ENCODE measurements around the gene BCAS1. TPM values are rescaled to one million over a fixed set of nuclear protein-coding genes. Genes with fewer than 3 reads are reported as not detected.

Gene BCAS1
- total RNA-seq, 2 donors from 2014 or later = 32.0 to 58.6 TPM

DNA sequence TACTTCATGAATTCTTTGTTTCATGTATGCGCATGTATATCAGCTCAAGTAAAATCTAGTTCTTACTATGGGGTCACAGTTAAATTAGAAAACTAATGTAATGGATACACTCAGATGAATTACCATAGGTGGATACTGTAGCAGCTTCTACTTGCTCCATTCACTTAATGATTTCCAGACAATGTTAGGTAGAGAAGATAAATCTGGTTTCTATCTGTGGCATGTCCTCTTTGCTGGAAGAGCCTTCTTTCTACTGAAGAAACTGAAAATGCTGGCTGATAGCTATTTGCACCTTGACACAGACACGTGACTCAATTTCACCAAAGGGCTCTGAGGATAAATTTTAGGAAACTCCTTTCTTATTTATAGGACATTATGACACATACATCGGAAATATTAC, 49.5 kb downstream of the BCAS1 start:
- Histone ChIP-seq H3K9me3 (no peaks in the 10 kb centered on the region), H3K36me3 (no peaks in the 10 kb centered on the region), H3K27ac (no peak overlapping the region), H3K27me3 (replicated peaks; ENCODE audit: insufficient read depth) (no peaks in the 10 kb centered on the region), H3K4me1 (replicated peaks) (no peaks in the 10 kb centered on the region), H3K4me3 (no peak overlapping the region)
- WGBS = 94% methylated on average over 3 of the region's 3 CpGs
- no peak for DNase-seq (ENCODE audit: low spot score)
- intact Hi-C loops (cut with DNase I) = no loop called here
- TF ChIP-seq POLR2AphosphoS5 (IDR thresholded peaks at IDR 0.05) (no peak), POLR2A (IDR thresholded peaks at IDR 0.05) (no peak)
- TF ChIP-seq, protein P1, sequence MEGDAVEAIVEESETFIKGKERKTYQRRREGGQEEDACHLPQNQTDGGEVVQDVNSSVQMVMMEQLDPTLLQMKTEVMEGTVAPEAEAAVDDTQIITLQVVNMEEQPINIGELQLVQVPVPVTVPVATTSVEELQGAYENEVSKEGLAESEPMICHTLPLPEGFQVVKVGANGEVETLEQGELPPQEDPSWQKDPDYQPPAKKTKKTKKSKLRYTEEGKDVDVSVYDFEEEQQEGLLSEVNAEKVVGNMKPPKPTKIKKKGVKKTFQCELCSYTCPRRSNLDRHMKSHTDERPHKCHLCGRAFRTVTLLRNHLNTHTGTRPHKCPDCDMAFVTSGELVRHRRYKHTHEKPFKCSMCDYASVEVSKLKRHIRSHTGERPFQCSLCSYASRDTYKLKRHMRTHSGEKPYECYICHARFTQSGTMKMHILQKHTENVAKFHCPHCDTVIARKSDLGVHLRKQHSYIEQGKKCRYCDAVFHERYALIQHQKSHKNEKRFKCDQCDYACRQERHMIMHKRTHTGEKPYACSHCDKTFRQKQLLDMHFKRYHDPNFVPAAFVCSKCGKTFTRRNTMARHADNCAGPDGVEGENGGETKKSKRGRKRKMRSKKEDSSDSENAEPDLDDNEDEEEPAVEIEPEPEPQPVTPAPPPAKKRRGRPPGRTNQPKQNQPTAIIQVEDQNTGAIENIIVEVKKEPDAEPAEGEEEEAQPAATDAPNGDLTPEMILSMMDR (IDR thresholded peaks at IDR 0.05) = no peak

GRCh38 chr20:54020348-54020747, 50.0 kb downstream of the BCAS1 start:
- TF ChIP-seq, protein P1 (IDR thresholded peaks at IDR 0.05) = no peak
- TF ChIP-seq POLR2A (IDR thresholded peaks at IDR 0.05) (no peak), POLR2AphosphoS5 (IDR thresholded peaks at IDR 0.05) (no peak)
- no peaks in the 10 kb centered on the region for H3K4me1 ChIP-seq (replicated peaks)
- H3K4me3 ChIP-seq = no peak overlapping the region
- no peaks in the 10 kb centered on the region for H3K9me3 ChIP-seq
- 89% methylated on average over 7 of the region's 7 CpGs for WGBS
- H3K27me3 ChIP-seq (replicated peaks; ENCODE audit: insufficient read depth) = no peaks in the 10 kb centered on the region
- H3K36me3 ChIP-seq = no peaks in the 10 kb centered on the region
- DNase-seq (ENCODE audit: low spot score) = no peak
- intact Hi-C loops (cut with DNase I) = no loop called here
- no peak overlapping the region for H3K27ac ChIP-seq

- no peaks in the 10 kb centered on the region for H3K4me1 ChIP-seq (replicated peaks)
- WGBS = 83% methylated on average over 6 of the region's 6 CpGs
- no peaks in the 10 kb centered on the region for H3K27me3 ChIP-seq (replicated peaks; ENCODE audit: insufficient read depth)
- TF ChIP-seq POLR2A (IDR thresholded peaks at IDR 0.05) (no peak), POLR2AphosphoS5 (IDR thresholded peaks at IDR 0.05) (no peak)
- TF ChIP-seq, protein P1 (IDR thresholded peaks at IDR 0.05) = no peak
- no peak overlapping the region for H3K4me3 ChIP-seq
- DNase-seq (ENCODE audit: low spot score) = no peak
- intact Hi-C loops (cut with DNase I) = no loop called here
- H3K36me3 ChIP-seq = no peaks in the 10 kb centered on the region
- no peaks in the 10 kb centered on the region for H3K9me3 ChIP-seq
- H3K27ac ChIP-seq = no peak overlapping the region
Observed at GRCh38 chr20:54019585-54019984, 50.8 kb downstream of the BCAS1 start.

DNA sequence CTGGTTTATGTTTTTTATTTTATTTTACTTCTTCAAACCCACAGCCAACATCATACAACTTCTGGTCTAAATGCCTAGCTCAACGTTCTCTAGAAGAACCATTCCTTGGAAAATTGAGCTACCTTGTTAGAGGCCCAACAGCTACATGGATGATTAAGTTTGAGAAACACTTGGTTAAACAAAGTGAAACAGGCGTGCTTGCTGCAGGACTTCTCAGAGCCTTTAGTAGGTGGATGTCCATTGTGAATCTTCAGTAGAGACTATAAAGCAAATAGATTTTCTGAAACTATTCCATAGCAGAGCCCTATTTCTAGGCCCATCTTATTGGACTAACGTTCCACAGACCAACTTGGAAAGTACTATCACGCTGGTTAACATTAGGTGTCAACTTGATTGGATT, 51.3 kb downstream of the BCAS1 start:
- H3K9me3 ChIP-seq = no peaks in the 10 kb centered on the region
- TF ChIP-seq, protein P1 (IDR thresholded peaks at IDR 0.05) = no peak
- TF ChIP-seq POLR2A (IDR thresholded peaks at IDR 0.05) = no peak
- TF ChIP-seq POLR2AphosphoS5 (IDR thresholded peaks at IDR 0.05) = no peak
- no peak for DNase-seq (ENCODE audit: low spot score)
- WGBS = 93% methylated on average over 4 of the region's 4 CpGs
- H3K36me3 ChIP-seq = no peaks in the 10 kb centered on the region
- H3K27ac ChIP-seq = no peak overlapping the region
- H3K27me3 ChIP-seq (replicated peaks; ENCODE audit: insufficient read depth) = no peaks in the 10 kb centered on the region
- no peaks in the 10 kb centered on the region for H3K4me1 ChIP-seq (replicated peaks)
- intact Hi-C loops (cut with DNase I) = no loop called here
- no peak overlapping the region for H3K4me3 ChIP-seq

GRCh38 chr20:54017846-54018245, 52.5 kb downstream of the BCAS1 start:
- no peak overlapping the region for H3K27ac ChIP-seq
- no peak for DNase-seq (ENCODE audit: low spot score)
- no peak overlapping the region for H3K4me3 ChIP-seq
- H3K4me1 ChIP-seq (replicated peaks) = no peaks in the 10 kb centered on the region
- H3K9me3 ChIP-seq = no peaks in the 10 kb centered on the region
- no peaks in the 10 kb centered on the region for H3K27me3 ChIP-seq (replicated peaks; ENCODE audit: insufficient read depth)
- no peaks in the 10 kb centered on the region for H3K36me3 ChIP-seq
- intact Hi-C loops (cut with DNase I) = no loop called here
- TF ChIP-seq POLR2AphosphoS5 (IDR thresholded peaks at IDR 0.05) = no peak
- TF ChIP-seq, protein P1 (IDR thresholded peaks at IDR 0.05) = no peak
- TF ChIP-seq POLR2A (IDR thresholded peaks at IDR 0.05) = no peak
- WGBS = 61% methylated on average over 4 of the region's 4 CpGs

Data from prostate gland (tissue), 2 donors.